DOHH2 (cell line): ENCODE measurements around the gene KRTAP16-1.

Experiments
- H3F3A ChIP-seq: fragments of 200-600 bp; sonication (generic), shearing (Covaris generic); 2 replicates; pipeline ENCODE4 v1.6.0; 2016; ENCODE audit warnings: antibody characterized with exemption, mild to moderate bottlenecking; ENCODE audit not compliant: control insufficient read depth, insufficient read depth
- H3K27ac ChIP-seq: fragments of 200-600 bp; sonication (generic); 2 replicates; pipeline ENCODE4 v1.5.1; 2014; ENCODE audit warnings: low read depth, mild to moderate bottlenecking, low read length, moderate library complexity
- H3K27me3 ChIP-seq: fragments of 200-600 bp; sonication (generic); 2 replicates; pipeline ENCODE4 v1.6.1; 2014; ENCODE audit warnings: mild to moderate bottlenecking, low read length, mixed read lengths; ENCODE audit not compliant: control insufficient read depth
- H3K36me3 ChIP-seq: fragments of 200-600 bp; sonication (generic); 2 replicates; pipeline ENCODE4 v1.6.1; 2014; ENCODE audit warnings: mild to moderate bottlenecking, low read length, moderate library complexity, mixed read lengths; ENCODE audit not compliant: control insufficient read depth
- H3K4me1 ChIP-seq: fragments of 200-600 bp; sonication (generic); 2 replicates; pipeline ENCODE4 v1.6.1; 2014; ENCODE audit warnings: mild to moderate bottlenecking, low read length, mixed read lengths; ENCODE audit not compliant: control insufficient read depth
- H3K4me2 ChIP-seq: fragments of 200-600 bp; sonication (generic); 2 replicates; pipeline ENCODE4 v1.6.0; 2014; ENCODE audit warnings: mild to moderate bottlenecking, low read length, moderate library complexity
- H3K4me3 ChIP-seq: fragments of 200-600 bp; sonication (generic); 2 replicates; pipeline ENCODE4 v1.5.1; 2014; ENCODE audit warnings: mild to moderate bottlenecking, low read length, mixed read lengths
- H3K79me2 ChIP-seq: fragments of 200-600 bp; sonication (generic); 2 replicates; pipeline ENCODE4 v1.6.1; 2014; ENCODE audit warnings: mild to moderate bottlenecking, low read length, mixed read lengths; ENCODE audit not compliant: control insufficient read depth
- H3K9me2 ChIP-seq: fragments of 200-600 bp; sonication (generic); replicated peaks from 2 replicates; pipeline ENCODE4 v1.6.1; 2014; ENCODE audit warnings: mild to moderate bottlenecking, low read length, mixed read lengths; ENCODE audit not compliant: control insufficient read depth
- H3K9me3 ChIP-seq: fragments of 200-600 bp; sonication (generic); 2 replicates; pipeline ENCODE4 v1.6.1; 2014; ENCODE audit warnings: antibody characterized with exemption, low read length, mixed read lengths; ENCODE audit not compliant: control insufficient read depth, insufficient read depth
- H4K20me1 ChIP-seq: fragments of 200-600 bp; sonication (generic); 2 replicates; pipeline ENCODE4 v1.6.0; 2014; ENCODE audit warnings: low read depth, mild to moderate bottlenecking, antibody characterized with exemption, low read length, moderate library complexity; ENCODE audit not compliant: control insufficient read depth, insufficient read depth
- CTCF ChIP-seq: fragments of 200-600 bp; sonication (generic); IDR thresholded peaks from one replicate; pipeline ENCODE4 v1.5.1; 2014; ENCODE audit warnings: antibody characterized with exemption, mild to moderate bottlenecking, low read depth, low read length; ENCODE audit not compliant: poor library complexity, severe bottlenecking
- EZH2phosphoT487 ChIP-seq: fragments of 200-600 bp; sonication (generic); IDR thresholded peaks from 2 replicates; pipeline ENCODE4 v1.6.1; 2017; ENCODE audit warnings: borderline replicate concordance, mild to moderate bottlenecking, antibody characterized with exemption, low read length, moderate library complexity, mixed read lengths

Gene KRTAP16-1

DNA sequence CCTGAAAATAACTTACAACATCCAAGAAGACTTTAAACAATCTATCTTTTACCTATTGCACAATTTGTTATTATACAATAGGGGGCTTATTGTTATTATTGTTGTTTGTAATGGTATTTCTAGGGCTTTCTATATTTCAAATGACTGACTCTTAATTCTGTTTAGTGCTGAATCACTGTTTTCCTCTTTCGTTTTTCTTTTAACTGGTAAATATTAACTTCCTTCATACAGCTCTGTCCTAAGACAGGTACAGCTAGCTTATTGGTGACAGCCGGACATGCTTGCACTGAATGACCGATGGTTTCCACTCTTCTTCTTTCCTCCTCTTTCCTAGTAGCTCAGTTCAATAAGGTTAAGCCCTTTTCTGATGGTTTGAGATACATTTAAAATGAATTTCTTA is 22.1 kb downstream of the KRTAP16-1 start:
- peaks cover 13% of the 10 kb centered on the region for H3K27me3 ChIP-seq
- H3K4me2 ChIP-seq: no peak overlapping the region
- no peaks in the 10 kb centered on the region for H4K20me1 ChIP-seq
- no peaks in the 10 kb centered on the region for H3K36me3 ChIP-seq
- TF ChIP-seq EZH2phosphoT487 (no peak), CTCF (no peak)
- no peak overlapping the region for H3K27ac ChIP-seq
- H3K4me3 ChIP-seq: no peak overlapping the region
- H3F3A ChIP-seq: no peaks in the 10 kb centered on the region
- no peaks in the 10 kb centered on the region for H3K79me2 ChIP-seq
- H3K9me3 ChIP-seq: no peaks in the 10 kb centered on the region
- no peaks in the 10 kb centered on the region for H3K9me2 ChIP-seq
- no peaks in the 10 kb centered on the region for H3K4me1 ChIP-seq

- no peaks in the 10 kb centered on the region for H3K36me3 ChIP-seq
- H3F3A ChIP-seq: no peaks in the 10 kb centered on the region
- no peaks in the 10 kb centered on the region for H4K20me1 ChIP-seq
- H3K9me3 ChIP-seq: no peaks in the 10 kb centered on the region
- no peak overlapping the region for H3K4me2 ChIP-seq
- no peaks in the 10 kb centered on the region for H3K9me2 ChIP-seq
- H3K79me2 ChIP-seq: no peaks in the 10 kb centered on the region
- no peak overlapping the region for H3K27ac ChIP-seq
- H3K27me3 ChIP-seq: peaks cover 14% of the 10 kb centered on the region
- TF ChIP-seq EZH2phosphoT487 (no peak), CTCF (no peak)
- no peaks in the 10 kb centered on the region for H3K4me1 ChIP-seq
- H3K4me3 ChIP-seq: no peak overlapping the region
These were observed 24.6 kb downstream of the KRTAP16-1 start for GRCh38 chr17:41284546-41284945.

DNA sequence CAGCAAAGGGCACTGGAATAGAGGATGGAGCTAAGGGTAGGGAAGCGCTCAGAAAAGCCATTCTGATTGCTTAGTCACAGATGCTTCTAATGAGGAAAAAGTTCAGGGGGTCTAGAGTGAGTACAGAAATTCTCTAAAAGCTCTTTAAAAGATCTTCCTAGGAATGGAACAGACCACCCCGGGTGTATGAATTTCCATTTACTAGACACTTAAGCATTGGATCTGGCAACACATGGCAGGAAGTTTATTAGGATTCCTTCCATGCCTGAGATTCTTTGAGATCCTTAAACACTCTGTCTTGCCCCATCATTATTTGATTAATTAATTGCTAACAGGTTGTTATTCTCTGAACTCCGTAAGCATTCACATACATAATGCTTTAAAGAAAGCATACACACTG is 25.1 kb downstream of the KRTAP16-1 start:
- Histone ChIP-seq H3K4me3 (no peak overlapping the region), H3K27ac (no peak overlapping the region), H3K9me2 (no peaks in the 10 kb centered on the region), H3K4me1 (no peaks in the 10 kb centered on the region), H3K4me2 (no peak overlapping the region), H4K20me1 (no peaks in the 10 kb centered on the region), H3F3A (no peaks in the 10 kb centered on the region), H3K27me3 (peaks cover 14% of the 10 kb centered on the region), H3K36me3 (no peaks in the 10 kb centered on the region), H3K79me2 (no peaks in the 10 kb centered on the region), H3K9me3 (no peaks in the 10 kb centered on the region)
- TF ChIP-seq EZH2phosphoT487 (no peak), CTCF (no peak)
